Brain microvascular endothelial cell (primary cell): ENCODE measurements around the gene CFAP77.

Source experiments
- DNase-seq: peaks from one replicate; pipeline ENCODE4 v3.0.0-alpha.2; 2020
- H3K27ac ChIP-seq: fragments of 250-450 bp; sonication (Bioruptor Pico); 2 replicates; pipeline ENCODE4 v1.5.1; 2020; ENCODE audit warnings: mild to moderate bottlenecking, moderate library complexity
- H3K27me3 ChIP-seq: fragments of 250-450 bp; sonication (Bioruptor Pico); replicated peaks from 2 replicates; pipeline ENCODE4 v1.5.1; 2020; ENCODE audit warnings: mild to moderate bottlenecking
- H3K36me3 ChIP-seq: fragments of 250-450 bp; sonication (Bioruptor Pico); replicated peaks from 2 replicates; pipeline ENCODE4 v1.5.1; 2020; ENCODE audit warnings: mild to moderate bottlenecking
- H3K4me3 ChIP-seq: 2 replicates; pipeline ENCODE4 v1.5.1; 2011; ENCODE audit warnings: low read depth, mild to moderate bottlenecking, control low read depth, low read length, moderate library complexity
- in situ Hi-C: cut with HindIII; loops from 2 replicates; pipeline ENCODE4 v1.10.0; 2017; ENCODE audit warnings: low sequenced_read_pairs, low pct_ligation_motif_present
- TF ChIP-seq, protein P1 (sequence below): IDR thresholded peaks from 2 replicates; pipeline ENCODE4 v1.5.1; 2011; ENCODE audit warnings: low read depth, mild to moderate bottlenecking, moderate library complexity, low read length, control low read depth, inconsistent platforms; ENCODE audit errors: missing control alignments

The CFAP77 gene

DNA sequence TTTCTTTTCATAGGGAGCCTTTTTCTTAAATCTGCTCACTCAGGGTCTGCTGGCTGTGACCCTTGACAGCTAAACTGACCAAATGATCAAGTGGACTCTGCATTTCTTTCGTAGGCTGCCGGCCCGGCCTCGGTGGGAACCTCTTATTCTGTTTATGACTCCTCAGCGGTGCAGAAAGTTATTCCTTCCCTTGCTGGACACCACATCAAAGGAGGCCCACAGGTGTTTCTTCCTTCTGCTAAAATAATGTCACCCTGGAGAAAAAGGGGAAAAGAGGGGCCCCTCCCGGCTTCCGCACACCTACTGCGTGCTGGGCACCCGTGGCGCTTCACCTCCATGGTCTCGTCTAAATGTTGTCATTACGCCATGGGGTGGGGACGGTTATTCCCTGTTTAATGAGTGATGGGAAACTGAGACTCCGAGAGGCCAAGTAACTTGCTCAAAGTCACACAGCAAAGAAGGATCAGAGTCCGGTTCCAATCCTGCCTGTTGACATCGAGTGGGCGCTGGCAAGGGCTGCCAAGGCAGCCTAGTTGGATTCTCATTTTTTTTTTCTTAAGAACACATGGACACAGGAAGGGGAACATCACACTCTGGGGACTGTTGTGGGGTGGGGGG lies 72.3 kb downstream of the CFAP77 start:
- H3K4me3 ChIP-seq = no peak overlapping the region
- in situ Hi-C loops = no loop called here
- H3K36me3 ChIP-seq = no peaks in the 10 kb centered on the region
- TF ChIP-seq, protein P1, sequence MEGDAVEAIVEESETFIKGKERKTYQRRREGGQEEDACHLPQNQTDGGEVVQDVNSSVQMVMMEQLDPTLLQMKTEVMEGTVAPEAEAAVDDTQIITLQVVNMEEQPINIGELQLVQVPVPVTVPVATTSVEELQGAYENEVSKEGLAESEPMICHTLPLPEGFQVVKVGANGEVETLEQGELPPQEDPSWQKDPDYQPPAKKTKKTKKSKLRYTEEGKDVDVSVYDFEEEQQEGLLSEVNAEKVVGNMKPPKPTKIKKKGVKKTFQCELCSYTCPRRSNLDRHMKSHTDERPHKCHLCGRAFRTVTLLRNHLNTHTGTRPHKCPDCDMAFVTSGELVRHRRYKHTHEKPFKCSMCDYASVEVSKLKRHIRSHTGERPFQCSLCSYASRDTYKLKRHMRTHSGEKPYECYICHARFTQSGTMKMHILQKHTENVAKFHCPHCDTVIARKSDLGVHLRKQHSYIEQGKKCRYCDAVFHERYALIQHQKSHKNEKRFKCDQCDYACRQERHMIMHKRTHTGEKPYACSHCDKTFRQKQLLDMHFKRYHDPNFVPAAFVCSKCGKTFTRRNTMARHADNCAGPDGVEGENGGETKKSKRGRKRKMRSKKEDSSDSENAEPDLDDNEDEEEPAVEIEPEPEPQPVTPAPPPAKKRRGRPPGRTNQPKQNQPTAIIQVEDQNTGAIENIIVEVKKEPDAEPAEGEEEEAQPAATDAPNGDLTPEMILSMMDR = no peak
- H3K27ac ChIP-seq = no peak overlapping the region
- DNase-seq = no peak
- H3K27me3 ChIP-seq = peaks cover 22% of the 10 kb centered on the region

DNA sequence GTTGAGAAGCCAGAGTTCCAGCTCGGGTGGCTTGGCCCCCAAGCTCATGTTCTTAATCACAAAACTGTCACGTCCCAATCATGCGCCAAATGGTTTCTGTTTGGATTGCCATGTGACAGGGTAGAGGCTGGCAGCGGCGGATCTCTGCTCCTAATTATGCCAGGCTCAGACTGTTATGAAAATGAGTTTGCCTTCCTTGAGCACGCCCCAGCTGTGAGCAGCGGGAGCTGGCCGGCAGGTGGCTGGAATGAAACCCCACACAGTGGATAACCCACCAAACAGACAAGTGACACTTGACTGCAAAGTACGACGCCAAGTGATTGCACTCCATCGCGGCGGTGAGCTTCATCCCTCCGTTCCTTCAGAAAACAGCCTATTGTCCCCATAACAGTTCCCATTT lies 75.4 kb downstream of the CFAP77 start:
- Histone ChIP-seq H3K4me3 (no peak overlapping the region), H3K27ac (no peak overlapping the region), H3K36me3 (no peaks in the 10 kb centered on the region), H3K27me3 (peaks cover 39% of the 10 kb centered on the region)
- in situ Hi-C loops = no loop called here
- no peak for DNase-seq
- TF ChIP-seq, protein P1 = no peak

DNA sequence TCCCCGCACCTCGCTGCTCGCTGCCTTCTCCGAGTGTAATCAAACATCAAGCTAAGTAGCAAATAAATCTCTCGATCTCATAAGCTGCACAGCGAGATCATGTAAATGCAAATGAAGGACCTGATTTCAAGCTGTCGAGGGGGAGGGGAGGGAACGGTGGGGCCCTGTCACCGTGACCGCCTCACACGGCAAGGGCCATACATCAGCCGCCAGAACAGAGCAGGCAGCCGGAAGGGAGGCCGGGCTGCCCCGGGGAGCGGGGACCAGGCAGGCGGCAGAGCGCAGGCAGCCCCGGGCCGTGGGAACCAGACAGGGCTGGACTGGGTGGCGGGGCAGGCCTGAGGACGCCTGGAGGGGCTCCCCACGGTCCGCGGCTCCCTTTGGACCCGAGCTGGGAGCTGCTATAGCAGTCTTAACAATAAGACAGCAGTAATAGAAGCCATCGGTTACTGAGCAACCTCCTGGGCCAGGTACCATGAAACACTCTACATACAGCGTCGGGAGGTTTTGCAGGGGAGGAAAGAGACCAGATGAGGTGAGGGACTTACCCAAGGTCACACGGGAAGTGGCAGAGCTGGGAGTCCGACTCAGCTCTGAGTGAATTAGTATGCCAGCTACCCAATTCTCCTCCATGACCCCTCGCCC lies 76.8 kb downstream of the CFAP77 start:
- Histone ChIP-seq H3K27me3 (peaks cover 30% of the 10 kb centered on the region), H3K4me3 (no peak overlapping the region), H3K36me3 (no peaks in the 10 kb centered on the region), H3K27ac (no peak overlapping the region)
- in situ Hi-C loops = no loop called here
- DNase-seq = no peak
- TF ChIP-seq, protein P1 = no peak

DNA sequence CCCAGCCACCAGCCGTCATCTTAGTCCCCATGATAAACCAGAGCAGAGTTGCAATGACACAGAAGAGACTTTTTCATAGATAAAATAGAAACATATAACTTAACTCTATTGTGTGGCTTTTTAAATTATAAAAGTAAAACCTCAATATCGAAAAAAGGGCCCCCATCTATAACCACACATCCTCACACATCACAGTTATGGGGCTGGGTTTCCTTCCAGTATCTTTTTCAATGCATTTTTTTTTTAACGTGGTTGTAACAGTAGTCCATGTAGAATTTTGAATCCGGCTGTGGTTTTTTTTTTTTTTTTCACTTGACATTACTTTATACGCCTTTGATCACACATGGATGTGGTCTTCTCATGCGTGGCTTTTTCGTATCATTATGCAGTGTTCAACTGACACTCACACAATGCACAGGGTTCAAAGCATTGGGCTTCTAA lies 77.4 kb downstream of the CFAP77 start:
- no peak for DNase-seq
- TF ChIP-seq, protein P1 = no peak
- in situ Hi-C loops = no loop called here
- Histone ChIP-seq H3K4me3 (no peak overlapping the region), H3K27me3 (peaks cover 30% of the 10 kb centered on the region), H3K36me3 (no peaks in the 10 kb centered on the region), H3K27ac (no peak overlapping the region)

DNA sequence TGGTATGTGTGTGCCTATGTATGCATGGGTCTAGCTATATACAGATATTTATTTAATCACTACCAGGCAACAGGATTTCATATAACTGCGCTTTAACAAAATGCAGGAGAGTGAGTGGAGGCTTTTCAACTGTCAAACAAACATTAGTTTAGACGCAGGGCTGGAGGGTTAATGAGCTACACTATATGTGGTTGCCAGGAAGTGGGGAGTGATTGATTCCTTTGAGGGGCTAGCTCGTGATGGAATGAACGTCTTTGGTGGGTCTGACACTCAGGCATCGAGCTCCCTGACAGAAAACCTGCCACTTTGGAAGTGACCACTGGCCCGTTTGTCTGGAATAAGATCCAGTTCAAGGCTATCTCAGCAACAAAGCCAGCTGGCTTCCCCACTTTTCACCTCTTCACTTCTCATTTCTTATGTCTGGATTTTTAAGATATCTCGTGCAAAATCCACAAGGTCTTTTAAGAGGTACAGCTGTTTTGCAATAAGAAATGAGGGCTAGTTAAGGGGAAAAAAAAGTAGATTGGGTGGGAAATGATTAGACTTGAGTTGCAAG lies 78.0 kb downstream of the CFAP77 start:
- no peak overlapping the region for H3K27ac ChIP-seq
- no peak for DNase-seq
- peaks cover 30% of the 10 kb centered on the region for H3K27me3 ChIP-seq
- in situ Hi-C loops = no loop called here
- TF ChIP-seq, protein P1 = no peak
- no peaks in the 10 kb centered on the region for H3K36me3 ChIP-seq
- H3K4me3 ChIP-seq = no peak overlapping the region

DNA sequence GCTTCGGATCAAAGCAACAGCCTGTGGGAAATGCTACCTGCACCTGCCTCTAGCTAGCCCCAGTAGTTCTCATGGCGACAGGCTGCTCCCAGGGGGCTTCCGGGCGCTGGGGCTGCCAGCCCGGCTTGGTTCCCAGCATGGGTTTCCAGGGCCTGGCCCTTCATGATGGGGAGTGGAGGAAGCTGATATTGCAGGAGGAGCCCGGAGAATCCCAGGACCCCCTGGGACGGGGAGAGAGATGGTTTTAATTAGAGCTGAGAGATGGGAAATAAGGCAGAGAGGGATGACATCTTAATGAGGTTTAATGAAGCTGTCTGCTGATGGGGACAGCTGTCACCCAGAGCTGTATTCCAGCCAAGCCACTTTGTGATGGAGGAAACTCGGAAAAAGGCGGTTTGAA lies 78.6 kb downstream of the CFAP77 start:
- in situ Hi-C loops = no loop called here
- TF ChIP-seq, protein P1 = no peak
- Histone ChIP-seq H3K27ac (no peak overlapping the region), H3K27me3 (peaks cover 30% of the 10 kb centered on the region), H3K36me3 (no peaks in the 10 kb centered on the region), H3K4me3 (no peak overlapping the region)
- DNase-seq = no peak
